IMR-90 (cell line): ENCODE data around the gene SPHK2.

Experiments used
- CTCF ChIP-seq: conservative IDR thresholded peaks from 2 replicates; pipeline ENCODE4 v1.5.1; 2012; ENCODE audit warnings: mild to moderate bottlenecking, low read depth, low read length, improper control_type of control experiment
- NFE2L2 ChIP-seq: fragments of 150-350 bp; IDR thresholded peaks from 2 replicates; pipeline ENCODE4 v1.6.1; 2016; ENCODE audit warnings: low read depth, mild to moderate bottlenecking, low read length

GRCh38 chr19:48650974-48651682 lies 31.8 kb downstream of the SPHK2 start:
- TF ChIP-seq CTCF: no peak
- TF ChIP-seq NFE2L2: no peak
